IMR-90 (cell line): ENCODE results near the gene RABGAP1. TPM values are rescaled to one million over a fixed set of nuclear protein-coding genes. Genes with fewer than 3 reads are reported as not detected.
A peak's percentile ranks its signal among the peaks of the same experiment; 100 is the strongest.

ENCODE experiments used
- ATAC-seq: fragments of 200-7000 bp; cut with Tn5 transposase; 2 replicates; pipeline ENCODE4 v1.9.1; 2020; ENCODE audit warnings: low read depth, mild to moderate bottlenecking, moderate library complexity
- BruUV-seq: library from RNA; stranded (reverse); fragments of 400-500 nt; replicated peaks from 2 replicates; lab custom pipeline; 2021; lab: Mats Ljungman, UMichigan
- CTCF ChIA-PET: fragments of 300-600 bp; formaldehyde crosslinking; extraction: SDS; loops from one replicate; lab custom pipeline; 2021; ENCODE audit warnings: antibody characterized with exemption; lab: Yijun Ruan, JAX
- POLR2A ChIA-PET: fragments of 300-600 bp; sonication (Branson Sonifier 250); formaldehyde crosslinking; loops from one replicate; lab custom pipeline; 2022; ENCODE audit warnings: antibody characterized with exemption; ENCODE audit not compliant: unreplicated experiment; lab: Charles Lee
- DNase-seq: peaks from one replicate; pipeline ENCODE4 v3.0.0; 2013
- H2AFZ ChIP-seq: replicated peaks from 2 replicates; pipeline ENCODE3; 2013; ENCODE audit warnings: low read length, mild to moderate bottlenecking; ENCODE audit not compliant: poor library complexity
- H2AK5ac ChIP-seq: 2 replicates; pipeline ENCODE4 v1.6.1; 2013; ENCODE audit warnings: low read depth, low read length, inconsistent platforms
- H2AK9ac ChIP-seq: replicated peaks from 2 replicates; pipeline ENCODE3; 2013; ENCODE audit warnings: mild to moderate bottlenecking, low read depth, low read length, moderate library complexity; ENCODE audit not compliant: poor library complexity
- H2BK120ac ChIP-seq: 2 replicates; pipeline ENCODE4 v1.6.1; 2013; ENCODE audit warnings: low read depth, low read length, inconsistent platforms
- H2BK15ac ChIP-seq: 3 replicates; pipeline ENCODE4 v1.6.1; 2013; ENCODE audit warnings: low read depth, low read length, inconsistent platforms
- H2BK20ac ChIP-seq: 2 replicates; pipeline ENCODE4 v1.6.1; 2013; ENCODE audit warnings: low read depth, mild to moderate bottlenecking, inconsistent platforms, low read length, moderate library complexity
- H2BK5ac ChIP-seq: 2 replicates; pipeline ENCODE4 v1.6.1; 2013; ENCODE audit warnings: mild to moderate bottlenecking, low read depth, low read length, inconsistent platforms; ENCODE audit not compliant: poor library complexity, severe bottlenecking
- H3K14ac ChIP-seq: replicated peaks from 2 replicates; pipeline ENCODE4 v1.6.1; 2013; ENCODE audit warnings: low read depth, low read length, inconsistent platforms
- H3K18ac ChIP-seq: 2 replicates; pipeline ENCODE4 v1.6.1; 2013; ENCODE audit warnings: low read depth, low read length, control low read depth
- H3K23ac ChIP-seq: 2 replicates; pipeline ENCODE4 v1.6.1; 2013; ENCODE audit warnings: low read depth, low read length, inconsistent platforms
- H3K27ac ChIP-seq: 2 replicates; pipeline ENCODE4 v1.5.1; 2013; ENCODE audit warnings: mild to moderate bottlenecking, control low read depth, low read length; ENCODE audit not compliant: insufficient read depth
- H3K27me3 ChIP-seq: 2 replicates; pipeline ENCODE4 v1.6.1; 2013; ENCODE audit warnings: low read length; ENCODE audit not compliant: control insufficient read depth, insufficient read depth
- H3K36me3 ChIP-seq: 2 replicates; pipeline ENCODE4 v1.6.1; 2013; ENCODE audit warnings: low read length, mixed read lengths; ENCODE audit not compliant: control insufficient read depth, insufficient read depth
- H3K4ac ChIP-seq: 2 replicates; pipeline ENCODE4 v1.6.1; 2013; ENCODE audit warnings: low read depth, low read length, inconsistent platforms
- H3K4me1 ChIP-seq: 2 replicates; pipeline ENCODE4 v1.6.1; 2013; ENCODE audit warnings: low read length, mixed read lengths; ENCODE audit not compliant: control insufficient read depth, insufficient read depth
- H3K4me2 ChIP-seq: 2 replicates; pipeline ENCODE4 v1.6.1; 2013; ENCODE audit warnings: low read depth, mild to moderate bottlenecking, control low read depth, low read length, moderate library complexity
- H3K4me3 ChIP-seq: 2 replicates; pipeline ENCODE4 v1.5.1; 2013; ENCODE audit warnings: low read depth, mild to moderate bottlenecking, control low read depth, low read length, moderate library complexity; ENCODE audit not compliant: insufficient read depth
- H3K56ac ChIP-seq: 2 replicates; pipeline ENCODE4 v1.6.1; 2013; ENCODE audit warnings: low read length, inconsistent platforms; ENCODE audit not compliant: insufficient read depth; ENCODE audit errors: extremely low read depth
- H3K79me1 ChIP-seq, 2 experiments: 2 replicates each; pipeline ENCODE4 v1.6.1; 2013; ENCODE audit warnings: low read length in 2 of 2, inconsistent platforms in 1 of 2, low read depth in 1 of 2
- H3K9ac ChIP-seq: 2 replicates; pipeline ENCODE4 v1.6.1; 2013; ENCODE audit warnings: low read depth, low read length, control low read depth
- H3K9me1 ChIP-seq: 2 replicates; pipeline ENCODE4 v1.6.1; 2013; ENCODE audit warnings: low read length, inconsistent platforms; ENCODE audit not compliant: insufficient read depth
- H3K9me3 ChIP-seq: 2 replicates; pipeline ENCODE4 v1.6.1; 2013; ENCODE audit warnings: low read length; ENCODE audit not compliant: control insufficient read depth, insufficient read depth
- H4K20me1 ChIP-seq: 2 replicates; pipeline ENCODE4 v1.6.1; 2013; ENCODE audit warnings: low read length, inconsistent platforms; ENCODE audit not compliant: insufficient read depth
- H4K5ac ChIP-seq: 2 replicates; pipeline ENCODE4 v1.6.1; 2013; ENCODE audit warnings: mild to moderate bottlenecking, low read depth, low read length, control low read depth
- H4K8ac ChIP-seq, 2 experiments: 2 replicates each; pipeline ENCODE4 v1.6.1; 2013; ENCODE audit warnings: low read depth in 2 of 2, low read length in 2 of 2, control low read depth in 1 of 2, inconsistent platforms in 1 of 2
- H4K91ac ChIP-seq: 2 replicates; pipeline ENCODE4 v1.6.1; 2013; ENCODE audit warnings: low read depth, low read length, inconsistent platforms; ENCODE audit not compliant: insufficient read depth
- MXI1 ChIP-seq: IDR thresholded peaks from 2 replicates; pipeline ENCODE4 v1.6.1; 2012; ENCODE audit warnings: low read depth, mild to moderate bottlenecking, low read length, moderate library complexity, borderline replicate concordance
- RFX5 ChIP-seq: IDR thresholded peaks from 2 replicates; pipeline ENCODE4 v1.8.0; 2012; ENCODE audit warnings: low read depth, mild to moderate bottlenecking, low read length, moderate library complexity
- WGBS, 2 experiments: methylation state at CpG; one replicate each; pipeline versions ENCODE4 v1.1.5 to v1.1.7; 2013; ENCODE audit warnings: missing lambda C conversion rate in 2 of 2; ENCODE audit not compliant: insufficient read length in 1 of 2; ENCODE audit errors: extremely low coverage in 2 of 2; 5-methylcytosine and 5-hydroxymethylcytosine counted together
- dilution Hi-C: fragments of 300-500 bp; cut with HindIII; formaldehyde crosslinking; loops from one replicate; pipeline ENCODE4 v1.14.3; 2018; ENCODE audit warnings: low sequenced_read_pairs; ENCODE audit not compliant: unreplicated experiment
- in situ Hi-C: fragments of 300-500 bp; cut with MboI; formaldehyde crosslinking; loops from 3 replicates; pipeline ENCODE4 v1.14.3; 2019; ENCODE audit warnings: low sequenced_read_pairs, inconsistent platforms, mixed read lengths
- intact Hi-C: fragments of 100-400 bp; cut with micrococcal nuclease; formaldehyde crosslinking; loops from 2 replicates; pipeline ENCODE4 v1.10.0; 2022
- polyA plus RNA-seq, 3 experiments: library from polyadenylated mRNA; depleted of rRNA; stranded (reverse); fragments of >200 nt; gene quantifications; 2 replicates each; pipeline ENCODE4 v1.2.3, GENCODE V29; 2012; ENCODE audit warnings: low replicate concordance in 1 of 3
- total RNA-seq: library from RNA; depleted of rRNA; stranded (reverse); fragments of >200 nt; gene quantifications from 2 replicates; pipeline ENCODE4 v1.2.3, GENCODE V29; 2012

The RABGAP1 gene
- total and polyA plus RNA-seq, 2 of the 4 experiments (the other 2 are of a cell fraction), result 20.0 to 53.9 TPM

DNA sequence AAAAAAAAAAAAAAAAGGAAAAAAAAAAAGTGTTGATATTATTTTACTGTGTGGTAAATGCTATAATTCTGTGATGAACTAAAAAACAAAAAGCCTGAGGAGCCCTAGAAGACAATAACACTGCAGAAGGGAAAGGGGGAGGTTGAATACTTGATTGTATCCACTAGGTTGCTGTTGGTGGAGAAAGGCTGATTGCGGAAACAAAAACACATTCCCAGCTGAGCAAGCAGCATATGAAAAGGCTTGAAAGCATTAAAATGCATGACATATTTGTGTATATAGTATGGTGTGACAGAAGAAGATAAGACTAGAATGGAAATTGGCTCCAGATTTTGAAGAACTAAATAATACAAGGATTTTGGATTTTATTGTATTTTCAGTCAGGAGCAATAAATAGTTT is 8.9 kb downstream of the RABGAP1 start:
- no peak overlapping the region for H3K14ac ChIP-seq
- no peak overlapping the region for H3K27ac ChIP-seq
- H3K9me3 ChIP-seq, result no peaks in the 10 kb centered on the region
- 100% methylated on average over 1 of the region's 1 CpG; no CpG with 5 or more reads in 1 of the 2 experiments for WGBS, 2 experiments
- no peak overlapping the region for H3K9ac ChIP-seq
- no peak overlapping the region for H3K56ac ChIP-seq
- H2BK120ac ChIP-seq, result no peak overlapping the region
- H3K18ac ChIP-seq, result no peak overlapping the region
- H4K5ac ChIP-seq, result no peak overlapping the region
- H2AFZ ChIP-seq, result no peak overlapping the region
- no peak overlapping the region for H2BK20ac ChIP-seq
- no peak overlapping the region for H2BK5ac ChIP-seq
- H4K20me1 ChIP-seq, result peaks cover 31% of the 10 kb centered on the region
- intact Hi-C loops, result loop anchor here (5.0 kb wide), 1 partner anchor 43 kb away; no protein-coding TSS in a partner anchor
- ATAC-seq (no peak), DNase-seq (peak; percentile 25)
- peaks cover 26 to 55% of the 10 kb centered on the region in 2 experiments for H3K79me1 ChIP-seq
- no peak overlapping the region for H4K91ac ChIP-seq
- H3K27me3 ChIP-seq, result no peaks in the 10 kb centered on the region
- dilution Hi-C loops, result no loop called here
- H3K4me1 ChIP-seq, result peaks cover 7% of the 10 kb centered on the region
- no peak overlapping the region for H3K23ac ChIP-seq
- no peak overlapping the region for H2AK5ac ChIP-seq
- ChIA-PET POLR2A (no interaction called here), CTCF (no interaction called here)
- no peaks in the 10 kb centered on the region for H3K9me1 ChIP-seq
- H3K4ac ChIP-seq, result no peak overlapping the region
- no TSS peak for BruUV-seq
- no peak overlapping the region for H2BK15ac ChIP-seq
- TF ChIP-seq RFX5 (no peak), MXI1 (no peak)
- no peak overlapping the region for H3K4me3 ChIP-seq
- in situ Hi-C loops, result no loop called here
- no peak overlapping the region for H2AK9ac ChIP-seq
- peaks cover 2% of the 10 kb centered on the region; the same call in 1 of the 2 replicates for H3K36me3 ChIP-seq
- H4K8ac ChIP-seq, result no peak overlapping the region
- no peak overlapping the region for H3K4me2 ChIP-seq
